Ovary (tissue), 3 donors: ENCODE data around the gene NFILZ.
A peak's percentile ranks its signal among the peaks of the same experiment; 100 is the strongest.

Experiments
- EP300 ChIP-seq: sonication (generic); formaldehyde crosslinking; IDR thresholded peaks from one replicate; pipeline ENCODE4 v1.6.1; 2017; ENCODE audit warnings: antibody characterized with exemption
- POLR2A ChIP-seq: fragments of 450-650 bp; IDR thresholded peaks from one replicate; pipeline ENCODE4 v1.6.1; 2017; ENCODE audit warnings: antibody characterized with exemption, mild to moderate bottlenecking, moderate library complexity
- TF ChIP-seq, protein P1 (sequence below), 3 donors: fragments of 450-650 bp in 2 of 3; fragments of 200-600 bp in 1 of 3; IDR thresholded peaks; one replicate each; pipeline versions ENCODE4 v1.5.1 to v1.8.0; 2016 to 2022; ENCODE audit warnings: antibody characterized with exemption in 3 of 3, mild to moderate bottlenecking in 1 of 3
- donor health status: DM: no; HTN: no; CAD: no.

DNA sequence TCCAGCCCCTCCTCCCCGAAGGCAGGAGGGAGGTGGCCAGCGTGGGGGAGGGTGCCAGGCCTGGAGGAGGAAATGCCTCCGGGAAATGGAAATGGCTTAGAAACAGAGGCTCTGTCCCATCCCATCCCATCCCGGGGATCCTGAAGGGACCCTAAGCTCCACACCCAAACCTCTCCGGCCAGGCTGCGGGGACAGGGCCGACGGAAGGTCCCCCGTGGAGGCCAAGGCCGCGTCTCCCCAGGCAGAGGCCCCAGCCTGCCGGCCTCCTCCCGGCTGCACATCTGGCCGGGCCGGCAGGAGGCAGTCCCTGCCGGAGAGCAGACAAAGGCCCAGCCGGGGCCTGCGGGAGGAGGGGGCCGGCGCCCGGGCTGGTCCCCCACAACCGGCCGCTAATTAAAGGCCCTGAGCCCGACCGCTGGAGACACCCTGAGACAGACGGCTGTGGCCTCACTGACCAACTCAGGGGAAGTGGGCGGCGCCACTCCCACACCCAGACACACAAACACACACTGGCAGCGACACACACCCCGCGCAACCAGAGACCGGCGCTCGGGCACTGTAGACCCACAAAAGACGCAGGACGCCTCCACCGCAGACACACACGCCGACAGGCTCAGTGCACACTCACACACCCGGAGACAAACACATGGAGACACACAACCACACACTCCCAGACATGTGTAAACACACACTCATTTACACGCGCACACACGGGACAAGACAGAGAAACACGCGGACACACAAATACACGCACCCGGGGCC, 21.0 kb upstream of the NFILZ start:
- TF ChIP-seq, protein P1, sequence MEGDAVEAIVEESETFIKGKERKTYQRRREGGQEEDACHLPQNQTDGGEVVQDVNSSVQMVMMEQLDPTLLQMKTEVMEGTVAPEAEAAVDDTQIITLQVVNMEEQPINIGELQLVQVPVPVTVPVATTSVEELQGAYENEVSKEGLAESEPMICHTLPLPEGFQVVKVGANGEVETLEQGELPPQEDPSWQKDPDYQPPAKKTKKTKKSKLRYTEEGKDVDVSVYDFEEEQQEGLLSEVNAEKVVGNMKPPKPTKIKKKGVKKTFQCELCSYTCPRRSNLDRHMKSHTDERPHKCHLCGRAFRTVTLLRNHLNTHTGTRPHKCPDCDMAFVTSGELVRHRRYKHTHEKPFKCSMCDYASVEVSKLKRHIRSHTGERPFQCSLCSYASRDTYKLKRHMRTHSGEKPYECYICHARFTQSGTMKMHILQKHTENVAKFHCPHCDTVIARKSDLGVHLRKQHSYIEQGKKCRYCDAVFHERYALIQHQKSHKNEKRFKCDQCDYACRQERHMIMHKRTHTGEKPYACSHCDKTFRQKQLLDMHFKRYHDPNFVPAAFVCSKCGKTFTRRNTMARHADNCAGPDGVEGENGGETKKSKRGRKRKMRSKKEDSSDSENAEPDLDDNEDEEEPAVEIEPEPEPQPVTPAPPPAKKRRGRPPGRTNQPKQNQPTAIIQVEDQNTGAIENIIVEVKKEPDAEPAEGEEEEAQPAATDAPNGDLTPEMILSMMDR (IDR thresholded peaks at IDR 0.05), result peak in 1 of 3 donors; percentile 22
- TF ChIP-seq POLR2A, result no peak
- no peak for TF ChIP-seq EP300
